Gastrocnemius medialis (tissue), 4 donors: ENCODE results near the gene INPP4B. TPM values are rescaled to one million over a fixed set of nuclear protein-coding genes. Genes with fewer than 3 reads are reported as not detected.
A peak's percentile ranks its signal among the peaks of the same experiment; 100 is the strongest.

Source experiments
- ATAC-seq, 2 donors: fragments of 150-250 bp; one replicate each; pipeline ENCODE4 v1.9.1; 2016
- DNase-seq, 2 donors: peaks; one replicate each; pipeline ENCODE4 v3.0.0-alpha.2; 2019
- H3K27ac ChIP-seq, 4 donors: fragments of 200-600 bp; sonication (generic); 1 replicate in 1 of 4; 2 replicates in 3 of 4; pipeline ENCODE4 v1.5.1; 2016 to 2018; ENCODE audit warnings: mild to moderate bottlenecking in 2 of 4, moderate library complexity in 1 of 4
- H3K27me3 ChIP-seq, 3 donors: fragments of 200-600 bp; sonication (generic) in 2 of 3; 1 replicate in 1 of 3; 2 replicates in 2 of 3; pipeline versions ENCODE4 v1.5.1 to v1.6.0; 2016 to 2019; ENCODE audit warnings: mild to moderate bottlenecking in 1 of 3, moderate library complexity in 1 of 3
- H3K36me3 ChIP-seq, 2 donors: fragments of 200-600 bp; sonication (generic) in 1 of 2; one replicate each; pipeline ENCODE4 v1.5.1; 2017 to 2018
- H3K4me1 ChIP-seq, 2 donors: fragments of 200-600 bp; sonication (generic) in 1 of 2; one replicate each; pipeline ENCODE4 v1.5.1; 2016 to 2017; ENCODE audit warnings: mild to moderate bottlenecking in 2 of 2
- H3K4me3 ChIP-seq, 4 donors: fragments of 200-600 bp; sonication (generic) in 3 of 4; 1 replicate in 1 of 4; 2 replicates in 3 of 4; pipeline ENCODE4 v1.5.1; 2016 to 2019; ENCODE audit warnings: mild to moderate bottlenecking in 2 of 4
- H3K9me3 ChIP-seq, 3 donors: fragments of 200-600 bp; sonication (generic) in 2 of 3; 1 replicate in 1 of 3; 2 replicates in 2 of 3; pipeline ENCODE4 v1.5.1; 2016 to 2019
- POLR2A ChIP-seq, 2 donors: fragments of 450-650 bp; IDR thresholded peaks; one replicate each; pipeline ENCODE4 v1.6.1; 2017; ENCODE audit warnings: antibody characterized with exemption in 2 of 2, mild to moderate bottlenecking in 2 of 2, moderate library complexity in 2 of 2
- in situ Hi-C, 4 donors: fragments of 200-750 bp; cut with MboI; loops; one replicate each; pipeline versions ENCODE4 v1.15.0 to v1.8.0; 2017; ENCODE audit warnings: low sequenced_read_pairs in 4 of 4
- intact Hi-C: fragments of 100-400 bp; cut with DNase I; formaldehyde crosslinking; loops from one replicate; pipeline ENCODE4 v1.15.1; 2023; ENCODE audit warnings: low total_unique reads
- total RNA-seq, 4 donors: library from RNA; depleted of rRNA; stranded (reverse); fragments of >200 nt; gene quantifications; one replicate each; pipeline versions ENCODE4 v1.1.0 to v1.2.3, GENCODE V29; 2016
- TF ChIP-seq, protein P1 (sequence below), 5 experiments: fragments of 450-650 bp in 3 of 5; fragments of 200-600 bp in 2 of 5; sonication (generic) in 2 of 5; IDR thresholded peaks in 4 of 5; conservative IDR thresholded peaks in 1 of 5; 1 replicate in 4 of 5; 2 replicates in 1 of 5; pipeline ENCODE4 v1.5.1; 2016 to 2019; ENCODE audit warnings: antibody characterized with exemption in 5 of 5, mild to moderate bottlenecking in 3 of 5, moderate library complexity in 3 of 5

The INPP4B gene
- total RNA-seq, 4 donors from 2014 or later = 7.5 to 23.6 (median 9.1) TPM

DNA sequence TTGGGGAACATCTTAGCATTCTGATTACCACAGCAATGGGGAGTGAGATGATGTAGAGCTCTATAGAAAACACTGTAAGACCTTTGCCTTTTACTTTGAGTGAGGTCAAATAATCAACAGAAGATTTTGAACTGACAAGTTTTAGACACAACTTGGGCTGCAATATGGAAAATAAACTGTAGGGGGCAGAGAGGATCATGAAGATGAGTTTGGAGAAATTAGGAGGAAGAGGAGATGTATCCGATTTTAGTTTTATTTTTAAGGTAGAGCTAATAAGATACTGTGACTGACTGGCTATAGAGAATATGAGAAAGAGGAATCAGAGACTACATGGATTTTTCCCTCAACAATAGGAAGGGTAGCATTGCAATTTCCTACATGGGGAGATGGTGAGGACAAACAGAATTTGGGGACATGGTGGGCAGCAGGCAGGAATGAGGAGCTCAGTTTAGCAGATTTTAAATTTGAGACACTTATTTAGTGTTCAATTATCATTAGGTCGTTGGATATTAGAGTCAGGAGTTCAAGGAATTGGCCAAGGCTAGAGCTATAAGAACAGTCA, 563.1 kb downstream of the INPP4B start:
- Histone ChIP-seq H3K4me1 (no peaks in the 10 kb centered on the region), H3K4me3 (no peak overlapping the region), H3K9me3 (no peaks in the 10 kb centered on the region), H3K36me3 (no peaks in the 10 kb centered on the region), H3K27ac (no peak overlapping the region), H3K27me3 (no peaks in the 10 kb centered on the region)
- TF ChIP-seq POLR2A (IDR thresholded peaks at IDR 0.05) = no peak
- TF ChIP-seq, protein P1, sequence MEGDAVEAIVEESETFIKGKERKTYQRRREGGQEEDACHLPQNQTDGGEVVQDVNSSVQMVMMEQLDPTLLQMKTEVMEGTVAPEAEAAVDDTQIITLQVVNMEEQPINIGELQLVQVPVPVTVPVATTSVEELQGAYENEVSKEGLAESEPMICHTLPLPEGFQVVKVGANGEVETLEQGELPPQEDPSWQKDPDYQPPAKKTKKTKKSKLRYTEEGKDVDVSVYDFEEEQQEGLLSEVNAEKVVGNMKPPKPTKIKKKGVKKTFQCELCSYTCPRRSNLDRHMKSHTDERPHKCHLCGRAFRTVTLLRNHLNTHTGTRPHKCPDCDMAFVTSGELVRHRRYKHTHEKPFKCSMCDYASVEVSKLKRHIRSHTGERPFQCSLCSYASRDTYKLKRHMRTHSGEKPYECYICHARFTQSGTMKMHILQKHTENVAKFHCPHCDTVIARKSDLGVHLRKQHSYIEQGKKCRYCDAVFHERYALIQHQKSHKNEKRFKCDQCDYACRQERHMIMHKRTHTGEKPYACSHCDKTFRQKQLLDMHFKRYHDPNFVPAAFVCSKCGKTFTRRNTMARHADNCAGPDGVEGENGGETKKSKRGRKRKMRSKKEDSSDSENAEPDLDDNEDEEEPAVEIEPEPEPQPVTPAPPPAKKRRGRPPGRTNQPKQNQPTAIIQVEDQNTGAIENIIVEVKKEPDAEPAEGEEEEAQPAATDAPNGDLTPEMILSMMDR (IDR thresholded peaks at IDR 0.05 in 4 of 5, conservative IDR thresholded peaks at IDR 0.05 in 1 of 5) = peak; percentile 45 to 54 (median 51)
- ATAC-seq (peak; percentile 36 to 44), DNase-seq (no peak)
- intact Hi-C loops (loop anchor here (5.0 kb wide), 1 partner anchor 564 kb away; the partner anchor contains the start of gene INPP4B), in situ Hi-C loops (no loop called here)

GRCh38 chr4:142281999-142282398, 564.1 kb downstream of the INPP4B start:
- Histone ChIP-seq H3K9me3 (no peaks in the 10 kb centered on the region), H3K27me3 (no peaks in the 10 kb centered on the region), H3K27ac (no peak overlapping the region), H3K4me1 (no peaks in the 10 kb centered on the region), H3K36me3 (no peaks in the 10 kb centered on the region), H3K4me3 (no peak overlapping the region)
- TF ChIP-seq POLR2A (IDR thresholded peaks at IDR 0.05) = no peak
- TF ChIP-seq, protein P1 (IDR thresholded peaks at IDR 0.05 in 4 of 5, conservative IDR thresholded peaks at IDR 0.05 in 1 of 5) = no peak
- intact Hi-C loops = loop anchor here (5.0 kb wide), 1 partner anchor 565 kb away; the partner anchor contains the start of gene INPP4B
- in situ Hi-C loops = no loop called here
- no peak for DNase-seq
- no peak for ATAC-seq

DNA sequence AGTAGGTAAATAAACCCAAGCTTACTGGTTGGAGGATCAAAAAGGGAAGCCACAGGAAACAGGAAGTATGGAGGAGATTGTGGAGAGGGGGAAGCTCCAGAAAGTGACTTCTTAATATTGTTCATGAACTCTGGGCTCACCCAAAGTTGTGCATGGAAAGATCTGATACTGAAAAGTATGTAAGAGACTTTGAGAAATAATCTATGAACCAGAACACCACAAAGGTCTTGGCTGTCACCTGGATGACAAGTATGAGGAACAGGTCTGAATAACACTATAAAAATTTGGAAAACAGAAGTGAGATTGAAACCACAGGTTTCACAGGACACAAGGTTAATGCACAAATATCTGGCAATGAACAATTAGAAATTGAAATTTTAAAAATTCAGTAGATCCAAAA, 567.4 kb downstream of the INPP4B start:
- H3K27ac ChIP-seq = no peak overlapping the region
- no peak overlapping the region for H3K4me3 ChIP-seq
- in situ Hi-C loops = no loop called here
- no peaks in the 10 kb centered on the region for H3K27me3 ChIP-seq
- no peak for DNase-seq
- H3K9me3 ChIP-seq = no peaks in the 10 kb centered on the region
- H3K4me1 ChIP-seq = no peaks in the 10 kb centered on the region
- intact Hi-C loops = no loop called here
- no peak for ATAC-seq
- TF ChIP-seq, protein P1 (IDR thresholded peaks at IDR 0.05 in 4 of 5, conservative IDR thresholded peaks at IDR 0.05 in 1 of 5) = no peak
- no peak for TF ChIP-seq POLR2A (IDR thresholded peaks at IDR 0.05)
- no peaks in the 10 kb centered on the region for H3K36me3 ChIP-seq

DNA sequence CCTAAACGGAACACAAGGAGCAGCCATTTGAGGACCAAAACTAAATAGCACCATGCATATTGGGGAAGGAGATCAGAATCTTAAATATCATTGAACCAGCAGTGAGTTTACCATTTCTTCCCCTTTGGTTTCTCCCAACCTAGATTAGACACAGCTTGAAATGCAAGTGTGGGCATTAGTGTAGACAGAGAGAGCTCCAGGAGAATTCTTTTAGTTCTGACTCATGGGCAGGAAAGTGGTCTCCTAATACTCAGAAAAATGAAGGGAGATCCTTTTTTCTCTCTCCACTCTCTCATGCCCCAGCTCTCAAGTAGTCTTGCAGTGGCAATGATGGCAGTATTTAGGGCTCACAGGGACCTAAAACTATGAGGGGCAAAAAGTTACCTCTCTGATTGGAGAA, 567.9 kb downstream of the INPP4B start:
- no peak for TF ChIP-seq POLR2A (IDR thresholded peaks at IDR 0.05)
- TF ChIP-seq, protein P1 (IDR thresholded peaks at IDR 0.05 in 4 of 5, conservative IDR thresholded peaks at IDR 0.05 in 1 of 5) = no peak
- no peaks in the 10 kb centered on the region for H3K4me1 ChIP-seq
- no peaks in the 10 kb centered on the region for H3K9me3 ChIP-seq
- intact Hi-C loops = no loop called here
- H3K27me3 ChIP-seq = no peaks in the 10 kb centered on the region
- H3K36me3 ChIP-seq = no peaks in the 10 kb centered on the region
- in situ Hi-C loops = no loop called here
- ATAC-seq (no peak), DNase-seq (no peak)
- H3K4me3 ChIP-seq = no peak overlapping the region
- no peak overlapping the region for H3K27ac ChIP-seq

GRCh38 chr4:142274137-142274536, 572.0 kb downstream of the INPP4B start:
- no peak overlapping the region for H3K27ac ChIP-seq
- TF ChIP-seq, protein P1 (IDR thresholded peaks at IDR 0.05 in 4 of 5, conservative IDR thresholded peaks at IDR 0.05 in 1 of 5) = no peak
- TF ChIP-seq POLR2A (IDR thresholded peaks at IDR 0.05) = no peak
- no peaks in the 10 kb centered on the region for H3K9me3 ChIP-seq
- H3K4me3 ChIP-seq = no peak overlapping the region
- H3K27me3 ChIP-seq = no peaks in the 10 kb centered on the region
- DNase-seq = no peak
- intact Hi-C loops (no loop called here), in situ Hi-C loops (no loop called here)
- ATAC-seq = no peak
- no peaks in the 10 kb centered on the region for H3K36me3 ChIP-seq
- no peaks in the 10 kb centered on the region for H3K4me1 ChIP-seq
